NK-92 treated with Interleukin-12 subunit alpha and Interleukin-12 subunit beta, amount 100 ng/mL, for 24 hours (cell line): ENCODE results near the gene MYO5A.
A peak's percentile ranks its signal among the peaks of the same experiment; 100 is the strongest.
"Not testable (repeated sequence)": the region's sequence is repeated elsewhere in the genome, so short reads cannot be mapped to it uniquely, and the experiment has no call there.

Source experiments
- DNase-seq: peaks from one replicate; lab custom pipeline; 2025; lab: John Stamatoyannopoulos, UW

Gene MYO5A

GRCh38 chr15:52463638-52464037 lies 65.0 kb downstream of the MYO5A start:
- DNase-seq = no peak

GRCh38 chr15:52462806-52463360 lies 65.8 kb downstream of the MYO5A start:
- DNase-seq = no peak

GRCh38 chr15:52459701-52460100 lies 69.0 kb downstream of the MYO5A start:
- not testable (repeated sequence) for DNase-seq

GRCh38 chr15:52459265-52459664 lies 69.4 kb downstream of the MYO5A start:
- not testable (repeated sequence) for DNase-seq

GRCh38 chr15:52448011-52448890 lies 80.4 kb downstream of the MYO5A start:
- DNase-seq = no peak

- no peak for DNase-seq
Observed at GRCh38 chr15:52445954-52446353, 82.7 kb downstream of the MYO5A start.

GRCh38 chr15:52445553-52445952 lies 83.1 kb downstream of the MYO5A start:
- DNase-seq = no peak

GRCh38 chr15:52443205-52443604 lies 85.5 kb downstream of the MYO5A start:
- not testable (repeated sequence) for DNase-seq

- DNase-seq = no peak
Observed at GRCh38 chr15:52441841-52442240, 86.8 kb downstream of the MYO5A start.

GRCh38 chr15:52440946-52441345 lies 87.7 kb downstream of the MYO5A start:
- DNase-seq = no peak

GRCh38 chr15:52440414-52440813 lies 88.3 kb downstream of the MYO5A start:
- no peak for DNase-seq

- DNase-seq = no peak
Observed at GRCh38 chr15:52439470-52439869, 89.2 kb downstream of the MYO5A start.

GRCh38 chr15:52439042-52439441 lies 89.6 kb downstream of the MYO5A start:
- DNase-seq = not testable (repeated sequence)

- no peak for DNase-seq
Observed at GRCh38 chr15:52438047-52438446, 90.6 kb downstream of the MYO5A start.

GRCh38 chr15:52437646-52438045 lies 91.0 kb downstream of the MYO5A start:
- no peak for DNase-seq

- DNase-seq = no peak
Observed at GRCh38 chr15:52436981-52437380, 91.7 kb downstream of the MYO5A start.

GRCh38 chr15:52434885-52435284 lies 93.8 kb downstream of the MYO5A start:
- no peak for DNase-seq

GRCh38 chr15:52428297-52428696 lies 100.4 kb downstream of the MYO5A start:
- DNase-seq = no peak

- DNase-seq = peak; percentile 22
Observed at GRCh38 chr15:52427804-52428203, 100.9 kb downstream of the MYO5A start.

GRCh38 chr15:52424856-52425431 lies 103.7 kb downstream of the MYO5A start:
- no peak for DNase-seq

GRCh38 chr15:52423852-52424251 lies 104.8 kb downstream of the MYO5A start:
- DNase-seq = no peak

- no peak for DNase-seq
Observed at GRCh38 chr15:52422001-52422400, 106.7 kb downstream of the MYO5A start.

GRCh38 chr15:52421029-52421428 lies 107.7 kb downstream of the MYO5A start:
- no peak for DNase-seq
